ENCODE data around the gene TUBB2B. TPM values are rescaled to one million over a fixed set of nuclear protein-coding genes. Genes with fewer than 3 reads are reported as not detected.

TUBB2B gene
- total and polyA plus RNA-seq, 7 donors, result 1.1 to 5.7 (median 3.4) TPM

DNA sequence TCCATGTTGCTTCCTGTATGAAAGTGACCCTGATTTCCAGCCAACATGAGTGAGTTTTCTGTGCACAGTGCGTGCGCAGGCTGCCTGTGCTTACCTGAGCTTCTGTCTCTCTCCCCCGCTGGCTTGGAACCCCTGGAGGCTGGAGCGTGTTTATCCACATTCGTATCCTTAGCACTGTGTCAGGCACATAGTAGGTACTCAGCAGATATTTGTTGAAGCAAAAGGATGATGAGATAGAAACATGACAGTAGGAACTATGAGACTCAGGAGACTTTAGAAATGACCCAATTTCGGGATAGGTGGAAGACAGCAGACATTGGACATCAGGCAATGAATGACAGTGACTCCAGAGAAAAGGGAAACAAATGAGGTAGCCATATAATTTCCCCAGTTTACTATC, 15.2 kb downstream of the TUBB2B start:
- Histone ChIP-seq H3K27ac (no peak overlapping the region), H3K4me1 (no peaks in the 10 kb centered on the region), H3K4me3 (no peak overlapping the region), H3K36me3 (ENCODE audit: insufficient read depth in 1 of 2, low read depth in 1 of 2) (no peaks in the 10 kb centered on the region), H3K9me3 (no peaks in the 10 kb centered on the region), H3K27me3 (ENCODE audit: insufficient read depth in 3 of 3, low read length in 2 of 3) (peaks cover 0 to 25% (median 5%) of the 10 kb centered on the region in 3 donors)
- TF ChIP-seq, protein P1, sequence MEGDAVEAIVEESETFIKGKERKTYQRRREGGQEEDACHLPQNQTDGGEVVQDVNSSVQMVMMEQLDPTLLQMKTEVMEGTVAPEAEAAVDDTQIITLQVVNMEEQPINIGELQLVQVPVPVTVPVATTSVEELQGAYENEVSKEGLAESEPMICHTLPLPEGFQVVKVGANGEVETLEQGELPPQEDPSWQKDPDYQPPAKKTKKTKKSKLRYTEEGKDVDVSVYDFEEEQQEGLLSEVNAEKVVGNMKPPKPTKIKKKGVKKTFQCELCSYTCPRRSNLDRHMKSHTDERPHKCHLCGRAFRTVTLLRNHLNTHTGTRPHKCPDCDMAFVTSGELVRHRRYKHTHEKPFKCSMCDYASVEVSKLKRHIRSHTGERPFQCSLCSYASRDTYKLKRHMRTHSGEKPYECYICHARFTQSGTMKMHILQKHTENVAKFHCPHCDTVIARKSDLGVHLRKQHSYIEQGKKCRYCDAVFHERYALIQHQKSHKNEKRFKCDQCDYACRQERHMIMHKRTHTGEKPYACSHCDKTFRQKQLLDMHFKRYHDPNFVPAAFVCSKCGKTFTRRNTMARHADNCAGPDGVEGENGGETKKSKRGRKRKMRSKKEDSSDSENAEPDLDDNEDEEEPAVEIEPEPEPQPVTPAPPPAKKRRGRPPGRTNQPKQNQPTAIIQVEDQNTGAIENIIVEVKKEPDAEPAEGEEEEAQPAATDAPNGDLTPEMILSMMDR (IDR thresholded peaks at IDR 0.05), result no peak
- no peak for ATAC-seq
- intact Hi-C loops (cut with DNase I), result no loop called here
- WGBS, 3 donors, result 90 to 95% (median 92%) methylated on average over 6 of the region's 6 CpGs
- no peak for DNase-seq

DNA sequence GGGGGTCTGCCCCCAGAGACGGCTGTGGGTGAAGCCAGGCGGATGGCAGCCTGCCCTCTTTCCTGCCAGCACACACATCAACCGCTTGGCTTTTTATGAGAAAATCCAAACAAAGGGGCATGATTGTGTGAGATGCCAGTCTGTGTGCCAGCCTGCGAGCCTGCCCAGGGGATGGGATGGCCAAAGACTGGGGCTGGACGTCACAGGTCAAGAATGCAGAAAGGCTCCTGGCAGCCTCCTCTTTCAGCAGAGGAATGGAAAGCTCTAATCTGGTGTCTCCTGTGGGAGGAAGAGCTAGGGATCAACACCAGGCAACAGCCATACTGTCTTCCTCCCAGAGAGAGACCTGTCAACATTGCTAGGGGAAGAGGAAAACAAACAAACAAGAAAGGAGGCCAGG, 15.8 kb downstream of the TUBB2B start:
- no peak overlapping the region for H3K27ac ChIP-seq
- no peak for DNase-seq
- no peaks in the 10 kb centered on the region for H3K36me3 ChIP-seq (ENCODE audit: insufficient read depth in 1 of 2, low read depth in 1 of 2)
- ATAC-seq, result peak in 2 of 4 donors; percentile 31 to 36
- H3K4me1 ChIP-seq, result no peaks in the 10 kb centered on the region
- TF ChIP-seq, protein P1 (IDR thresholded peaks at IDR 0.05), result no peak
- H3K27me3 ChIP-seq (ENCODE audit: insufficient read depth in 3 of 3, low read length in 2 of 3), result peaks cover 0 to 29% (median 5%) of the 10 kb centered on the region in 3 donors
- no peaks in the 10 kb centered on the region for H3K9me3 ChIP-seq
- intact Hi-C loops (cut with DNase I), result no loop called here
- no peak overlapping the region for H3K4me3 ChIP-seq
- WGBS, 3 donors, result 39 to 60% (median 50%) methylated on average over 5 of the region's 5 CpGs

DNA sequence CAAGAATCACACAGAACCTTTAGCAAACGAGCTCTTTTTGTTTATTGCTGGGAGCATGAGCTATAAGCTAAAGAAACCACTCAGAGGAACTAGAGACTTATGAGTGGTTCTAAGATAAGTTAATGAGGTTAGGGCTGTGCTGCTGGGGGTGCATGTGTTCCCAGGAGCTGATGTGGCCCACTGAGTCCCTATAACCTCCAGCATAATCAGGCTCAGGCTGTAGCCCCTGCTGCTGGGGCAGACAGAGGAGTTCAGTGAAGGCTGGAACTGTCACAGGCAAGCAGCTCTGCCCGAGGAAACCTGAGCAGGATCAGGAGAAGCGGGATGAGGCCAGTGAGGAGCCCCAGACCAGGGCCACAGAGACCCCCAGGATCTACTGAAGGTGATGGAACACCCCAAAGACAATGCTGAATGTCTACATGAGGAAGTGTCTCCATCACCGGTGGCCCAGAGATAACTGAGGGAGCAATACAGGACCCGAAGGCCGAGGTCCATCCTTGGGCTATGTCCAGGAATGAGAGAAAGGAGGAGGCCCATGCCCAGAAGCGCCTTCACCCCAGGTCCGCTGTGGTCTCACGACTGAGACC, 17.3 kb downstream of the TUBB2B start:
- ATAC-seq (no peak), DNase-seq (no peak)
- WGBS, 3 donors, result 77 to 90% (median 79%) methylated on average over 9 of the region's 9 CpGs
- Histone ChIP-seq H3K27me3 (ENCODE audit: insufficient read depth in 3 of 3, low read length in 2 of 3) (peaks cover 0 to 31% (median 5%) of the 10 kb centered on the region in 3 donors), H3K4me3 (no peak overlapping the region), H3K9me3 (no peaks in the 10 kb centered on the region), H3K36me3 (ENCODE audit: insufficient read depth in 1 of 2, low read depth in 1 of 2) (no peaks in the 10 kb centered on the region), H3K27ac (no peak overlapping the region), H3K4me1 (no peaks in the 10 kb centered on the region)
- intact Hi-C loops (cut with DNase I), result loop anchor here in 1 of 2 donors (1.0 kb wide), 1 partner anchor 30 kb away; no protein-coding TSS in a partner anchor
- TF ChIP-seq, protein P1 (IDR thresholded peaks at IDR 0.05), result no peak

DNA sequence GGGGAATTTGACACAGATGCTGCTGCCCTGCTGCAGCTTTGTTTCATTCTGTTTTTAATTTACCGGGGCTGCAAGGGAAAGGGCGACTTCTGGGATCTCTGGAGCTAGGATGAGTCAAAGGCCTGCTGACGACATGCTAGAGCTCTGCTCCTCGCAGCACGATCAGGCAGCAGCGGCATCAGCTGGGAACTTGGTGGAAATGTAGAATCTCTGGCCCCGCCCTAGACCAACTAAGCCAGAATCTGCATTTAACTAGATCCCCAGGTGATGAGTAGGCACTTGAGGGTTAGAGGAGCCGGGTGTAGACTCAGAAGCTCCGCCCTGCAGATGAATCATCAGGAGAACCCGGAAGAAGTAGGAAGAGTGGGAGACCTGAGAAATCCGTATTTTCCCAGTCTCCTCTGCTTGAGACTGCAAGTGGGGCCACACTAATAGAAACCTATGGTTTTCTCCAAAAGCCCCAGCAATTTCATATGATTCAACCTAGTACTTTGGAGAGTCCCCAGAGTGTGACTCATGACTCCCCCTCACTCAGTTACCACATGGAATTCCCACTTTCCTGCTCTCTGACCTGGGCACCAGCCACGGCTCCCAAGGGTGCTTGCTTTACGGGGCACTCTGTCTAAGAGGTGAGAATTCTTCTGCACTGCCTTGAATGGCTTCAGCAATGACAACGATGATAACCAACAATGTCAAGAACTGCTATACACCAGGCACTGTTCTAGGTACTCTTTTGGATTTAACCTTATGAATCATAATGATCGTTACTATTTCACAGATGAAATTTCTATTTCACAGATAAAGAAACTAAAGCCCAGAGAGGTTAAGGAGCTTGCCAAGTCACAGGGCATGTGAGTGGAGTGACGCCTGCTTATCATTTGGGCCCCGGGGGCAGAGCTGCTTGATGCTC, 18.1 kb downstream of the TUBB2B start:
- H3K9me3 ChIP-seq, result no peaks in the 10 kb centered on the region
- H3K4me3 ChIP-seq, result no peak overlapping the region
- H3K4me1 ChIP-seq, result no peaks in the 10 kb centered on the region
- ATAC-seq (peak; percentile 71 to 84 (median 76)), DNase-seq (peak; percentile 65 to 67)
- no peaks in the 10 kb centered on the region for H3K36me3 ChIP-seq (ENCODE audit: insufficient read depth in 1 of 2, low read depth in 1 of 2)
- peaks cover 0 to 31% (median 5%) of the 10 kb centered on the region in 3 donors for H3K27me3 ChIP-seq (ENCODE audit: insufficient read depth in 3 of 3, low read length in 2 of 3)
- H3K27ac ChIP-seq, result no peak overlapping the region
- intact Hi-C loops (cut with DNase I), result loop anchor here in 1 of 2 donors (1.0 kb wide), 1 partner anchor 29 kb away; no protein-coding TSS in a partner anchor
- TF ChIP-seq, protein P1 (IDR thresholded peaks at IDR 0.05), result no peak
- 48 to 72% (median 50%) methylated on average over 17 of the region's 17 CpGs for WGBS, 3 donors

Data from psoas muscle (tissue), 8 donors.